Left cardiac atrium (tissue), 4 donors: ENCODE results near the gene ARHGEF3. TPM values are rescaled to one million over a fixed set of nuclear protein-coding genes. Genes with fewer than 3 reads are reported as not detected.
"Not testable (repeated sequence)": the region's sequence is repeated elsewhere in the genome, so short reads cannot be mapped to it uniquely, and the experiment has no call there.

Experiments
- ATAC-seq, 2 donors: fragments of 200-7000 bp; cut with Tn5 transposase; one replicate each; pipeline ENCODE4 v1.9.1; 2020; ENCODE audit warnings: mild to moderate bottlenecking in 2 of 2, moderate library complexity in 2 of 2
- DNase-seq: peaks from one replicate; pipeline ENCODE4 v3.0.0-alpha.2; 2020
- intact Hi-C, 2 donors: fragments of 100-400 bp; cut with DNase I; formaldehyde crosslinking; loops; one replicate each; pipeline versions ENCODE4 v1.14.1 to v1.15.1; 2022 to 2023
- total RNA-seq, 2 donors: library from RNA; stranded (reverse); fragmentation: NEBNext Ultra II Directional; extraction: Animal tissue kit (Norgen Biotek cat#: 25700); gene quantifications; one replicate each; pipeline ENCODE4 v1.2.1, GENCODE V29; 2021
- donor health status: DM: no; HTN: yes; CAD: no.
- donor health status: DM: no; HTN: yes; CAD: no; lungs with severe emphysema.
- donor health status: DM: yes; HTN: yes; CAD: no.
- donor health status: Dilated cardiomyopathy.

ARHGEF3 gene
- total RNA-seq, 2 donors from 2014 or later = 11.9 to 16.8 TPM

DNA sequence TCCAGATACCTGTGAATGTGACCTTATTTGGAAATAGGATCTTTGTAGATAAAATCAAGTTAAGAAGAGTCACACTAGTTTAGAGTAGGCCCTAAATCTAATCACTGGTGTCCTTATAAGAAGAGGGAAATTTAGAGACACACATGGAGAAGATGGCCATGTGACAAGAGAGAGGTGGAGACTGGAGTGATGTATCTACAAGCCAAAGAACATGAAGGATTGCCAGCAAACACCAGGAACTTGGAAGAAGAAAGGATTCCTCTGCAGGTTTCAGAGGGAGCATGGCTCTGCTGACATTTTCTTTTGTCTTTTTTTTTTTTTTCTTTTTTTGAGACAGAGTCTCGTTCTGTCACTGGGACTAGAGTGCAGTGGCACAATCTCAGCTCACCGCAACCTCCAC, 20.8 kb downstream of the ARHGEF3 start:
- ATAC-seq (no peak), DNase-seq (no peak)
- intact Hi-C loops = no loop called here

GRCh38 chr3:56778893-56779292, 22.9 kb downstream of the ARHGEF3 start:
- intact Hi-C loops = no loop called here
- no peak for ATAC-seq
- DNase-seq = no peak

GRCh38 chr3:56776556-56776950, 25.2 kb downstream of the ARHGEF3 start:
- ATAC-seq = no peak

GRCh38 chr3:56775838-56776555, 25.8 kb downstream of the ARHGEF3 start:
- no peak for DNase-seq
- ATAC-seq = peak in 1 of 2 donors; percentile 57
- intact Hi-C loops = loop anchor here in 1 of 2 donors (2.0 kb wide), 1 partner anchor 15 kb away; no protein-coding TSS in a partner anchor

More at GRCh38 chr3:56776556-56776950, 25.2 kb downstream of the ARHGEF3 start:
- intact Hi-C loops = no loop called here
- DNase-seq = no peak

- ATAC-seq (no peak), DNase-seq (no peak)
- intact Hi-C loops = loop anchor here in 1 of 2 donors (2.0 kb wide), 1 partner anchor 15 kb away; no protein-coding TSS in a partner anchor
Observed at GRCh38 chr3:56775445-56775837, 26.3 kb downstream of the ARHGEF3 start.

- no peak for DNase-seq
- no peak for ATAC-seq
- intact Hi-C loops = loop anchor here in 1 of 2 donors (2.0 kb wide), 1 partner anchor 13 kb away; no protein-coding TSS in a partner anchor
Observed at GRCh38 chr3:56773986-56774385, 27.8 kb downstream of the ARHGEF3 start.

DNA sequence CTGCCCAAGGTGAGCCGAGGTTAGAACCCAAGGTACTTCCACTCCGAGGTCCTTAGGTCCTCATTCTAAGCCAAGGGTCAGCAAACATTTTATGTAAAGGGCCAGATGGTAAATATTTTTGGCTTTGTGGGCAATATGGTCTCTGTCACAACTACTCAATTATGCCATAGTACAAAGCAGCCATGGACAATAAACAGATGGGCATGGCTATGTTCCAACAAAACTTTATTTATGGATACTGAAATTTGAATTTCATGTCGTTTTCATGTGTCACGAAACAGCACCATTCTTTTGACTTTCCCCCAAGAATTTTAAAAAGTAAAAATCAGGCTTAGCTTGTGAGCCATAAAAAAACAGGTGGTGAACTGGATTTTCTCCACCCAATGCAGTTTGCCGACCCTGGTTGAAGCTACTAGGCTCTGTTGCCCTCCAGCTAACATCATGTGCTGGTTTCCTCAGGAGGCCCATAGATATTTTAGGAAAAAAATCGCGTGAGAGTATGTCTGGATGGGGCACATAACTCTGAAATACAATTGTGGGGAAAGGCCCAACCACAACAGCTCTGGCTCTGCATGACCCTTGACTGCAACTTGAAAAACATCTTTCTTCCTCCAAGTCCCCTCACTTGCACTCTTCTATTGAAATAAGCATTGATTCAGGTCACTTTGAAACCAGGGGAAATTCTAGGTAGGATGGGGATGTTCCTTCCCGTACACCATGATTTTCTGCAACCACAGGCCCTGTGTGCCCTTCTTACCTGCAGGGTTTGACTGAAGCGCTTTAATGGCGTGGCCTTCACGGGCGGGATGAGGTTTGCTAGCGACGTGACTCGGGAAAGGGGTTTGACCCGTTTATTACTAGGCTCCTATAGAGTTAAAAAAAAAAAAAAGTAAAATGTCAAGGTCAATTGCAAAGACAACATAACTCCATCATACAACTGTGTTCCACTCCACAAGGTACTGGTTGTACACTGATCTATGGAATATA, 28.5 kb downstream of the ARHGEF3 start:
- DNase-seq (no peak), ATAC-seq (no peak)
- intact Hi-C loops = no loop called here

DNA sequence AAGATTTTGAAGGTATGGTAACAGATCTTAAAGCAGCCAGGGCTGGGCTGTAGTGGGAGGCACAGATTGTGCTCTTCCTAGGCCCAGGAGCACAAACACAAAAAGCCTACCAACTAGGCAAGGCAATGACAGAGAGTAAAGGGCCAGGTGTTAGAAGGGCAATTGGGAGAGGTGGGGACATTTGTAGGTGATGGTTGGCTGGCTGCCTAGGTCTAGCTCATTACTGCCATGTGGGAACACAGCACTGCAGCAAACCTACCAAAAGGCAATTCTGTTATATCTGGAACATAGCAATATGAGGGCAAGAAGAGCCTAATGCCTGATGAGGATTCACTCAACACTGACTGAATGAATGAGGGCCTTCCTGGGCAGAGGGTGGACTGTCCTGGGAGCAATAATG, 30.4 kb downstream of the ARHGEF3 start:
- intact Hi-C loops = no loop called here
- no peak for DNase-seq
- no peak for ATAC-seq

GRCh38 chr3:56769116-56769707, 32.5 kb downstream of the ARHGEF3 start:
- DNase-seq (no peak), ATAC-seq (peak; percentile 53 to 75)
- intact Hi-C loops = no loop called here

GRCh38 chr3:56764904-56765547, 36.7 kb downstream of the ARHGEF3 start:
- DNase-seq = no peak
- no peak for ATAC-seq
- intact Hi-C loops = no loop called here

- ATAC-seq (no peak), DNase-seq (no peak)
- intact Hi-C loops = no loop called here
Observed at GRCh38 chr3:56764184-56764583, 37.6 kb downstream of the ARHGEF3 start.

DNA sequence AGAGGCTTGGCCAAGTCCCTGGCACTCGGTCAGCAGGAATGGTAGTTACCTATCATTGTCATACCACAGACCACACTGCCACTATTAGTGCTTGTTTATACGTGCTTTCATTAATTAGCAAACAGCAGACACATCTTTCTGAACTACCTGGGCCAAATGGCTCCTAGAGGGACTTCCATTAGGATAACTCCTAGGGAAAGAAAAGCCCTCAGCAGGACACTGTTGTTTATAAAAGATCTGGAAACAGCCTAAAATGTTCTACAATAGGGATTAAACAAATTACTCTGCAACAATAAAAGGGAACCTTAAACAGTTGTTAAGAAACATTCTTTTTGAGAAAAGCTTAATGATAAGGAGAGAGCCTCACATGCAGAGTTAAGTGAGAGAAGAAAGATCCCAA, 38.5 kb downstream of the ARHGEF3 start:
- no peak for DNase-seq
- intact Hi-C loops = no loop called here
- no peak for ATAC-seq

GRCh38 chr3:56762718-56763117, 39.0 kb downstream of the ARHGEF3 start:
- ATAC-seq (peak in 1 of 2 donors; percentile 38), DNase-seq (no peak)
- intact Hi-C loops = no loop called here

GRCh38 chr3:56761887-56762651, 39.7 kb downstream of the ARHGEF3 start:
- no peak for DNase-seq
- intact Hi-C loops = loop anchor here in 1 of 2 donors (2.0 kb wide), 1 partner anchor 13 kb away; no protein-coding TSS in a partner anchor
- peak; percentile 20 to 23 for ATAC-seq

- no peak for ATAC-seq
- intact Hi-C loops = loop anchor here in 1 of 2 donors (2.0 kb wide), 1 partner anchor 14 kb away; no protein-coding TSS in a partner anchor
Observed at GRCh38 chr3:56761023-56761422, 40.7 kb downstream of the ARHGEF3 start.

DNA sequence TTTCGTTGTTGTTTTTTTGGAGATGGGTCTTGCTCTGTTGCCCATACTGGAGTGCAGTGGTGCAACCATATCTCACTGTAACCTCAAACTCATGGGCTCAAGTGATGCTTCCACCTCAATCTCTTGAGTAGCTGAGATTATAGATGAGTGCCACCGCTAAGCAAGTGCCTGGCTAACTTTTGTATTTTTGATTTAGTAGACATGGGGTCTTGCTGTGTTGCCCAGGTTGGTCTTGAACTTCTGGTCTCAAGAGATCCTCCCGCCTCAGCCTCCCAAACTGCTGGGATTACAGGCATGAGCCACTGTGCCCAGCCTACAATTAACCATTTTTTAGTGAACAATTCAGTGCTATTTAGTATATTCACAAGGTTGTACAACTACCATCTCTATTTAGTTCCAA, 42.2 kb downstream of the ARHGEF3 start:
- ATAC-seq (no peak), DNase-seq (no peak)
- intact Hi-C loops = loop anchor here in 1 of 2 donors (5.0 kb wide), 1 partner anchor 43 kb away; the partner anchor contains the start of gene ARHGEF3

More at GRCh38 chr3:56761023-56761422, 40.7 kb downstream of the ARHGEF3 start:
- DNase-seq = no peak

DNA sequence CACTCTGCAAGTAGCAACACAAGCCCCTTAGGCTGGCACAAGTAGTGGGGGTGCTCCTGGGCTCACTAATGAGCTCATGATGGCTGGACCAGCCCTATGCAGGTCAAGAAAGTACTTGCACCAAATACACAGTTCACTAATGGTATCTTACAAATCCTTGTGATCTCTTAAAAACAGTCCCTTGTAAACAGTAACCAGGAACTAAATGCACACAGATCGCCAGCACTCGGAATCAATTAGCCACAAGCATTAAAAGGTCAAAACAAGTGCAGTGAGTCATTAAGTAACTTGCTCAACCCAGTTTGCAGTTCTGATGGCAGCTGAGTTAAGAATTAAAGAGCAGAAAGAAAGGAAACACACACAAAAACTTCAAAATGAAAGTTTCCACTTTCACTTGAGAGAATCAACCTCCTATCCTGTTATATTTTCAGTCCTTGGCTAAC, 43.2 kb downstream of the ARHGEF3 start:
- ATAC-seq (peak in 1 of 2 donors; percentile 47), DNase-seq (no peak)
- intact Hi-C loops = loop anchor here in 1 of 2 donors (5.0 kb wide), 1 partner anchor 44 kb away; the partner anchor contains the start of gene ARHGEF3

- intact Hi-C loops = loop anchor here in 1 of 2 donors (5.0 kb wide), 1 partner anchor 44 kb away; the partner anchor contains the start of gene ARHGEF3
- ATAC-seq, DNase-seq: not testable (repeated sequence)
Observed at GRCh38 chr3:56758042-56758441, 43.7 kb downstream of the ARHGEF3 start.
